Activated B cell treated with CpG ODN at 0.5 μM for 24 hours (primary cell): ENCODE measurements around the gene MRPS2. TPM values are rescaled to one million over a fixed set of nuclear protein-coding genes. Genes with fewer than 3 reads are reported as not detected.

Experiments
- ATAC-seq: fragments of 200-7000 bp; cut with Tn5 transposase; one replicate; pipeline ENCODE4 v1.10.0; 2021; ENCODE audit warnings: low read depth, mild to moderate bottlenecking, moderate library complexity
- CTCF ChIA-PET: fragments of 350-600 bp; sonication (Branson Sonifier 250); formaldehyde crosslinking; loops from one replicate; lab custom pipeline; 2021; ENCODE audit warnings: antibody characterized with exemption; lab: Charles Lee
- POLR2A ChIA-PET: fragments of 350-600 bp; sonication (Branson Sonifier 250); formaldehyde crosslinking; loops from one replicate; lab custom pipeline; 2021; ENCODE audit warnings: antibody characterized with exemption; lab: Charles Lee
- DNase-seq: peaks from one replicate; pipeline ENCODE4 v3.0.0; 2022
- H3K27ac Mint-ChIP-seq: one replicate; pipeline ENCODE4 v1.8.0; 2020; ENCODE audit warnings: mixed read lengths
- H3K27me3 Mint-ChIP-seq: one replicate; pipeline ENCODE4 v1.8.0; 2021; ENCODE audit warnings: mixed read lengths
- H3K36me3 Mint-ChIP-seq: one replicate; pipeline ENCODE4 v1.8.0; 2021; ENCODE audit warnings: low read depth, mixed read lengths
- H3K4me1 Mint-ChIP-seq: one replicate; pipeline ENCODE4 v1.8.0; 2021; ENCODE audit warnings: mixed read lengths
- H3K4me3 Mint-ChIP-seq: one replicate; pipeline ENCODE4 v1.8.0; 2020; ENCODE audit warnings: mild to moderate bottlenecking, mixed read lengths
- H3K9me3 Mint-ChIP-seq: one replicate; pipeline ENCODE4 v1.8.0; 2020; ENCODE audit warnings: mixed read lengths
- CTCF ChIP-seq: fragments of 200-600 bp; IDR thresholded peaks from one replicate; pipeline ENCODE4 v1.8.0; 2022; ENCODE audit warnings: antibody characterized with exemption, mild to moderate bottlenecking
- intact Hi-C: fragments of 100-400 bp; cut with micrococcal nuclease; formaldehyde crosslinking; loops from one replicate; pipeline ENCODE4 v1.15.1; 2024
- total RNA-seq: library from RNA; stranded (reverse); gene quantifications from 2 replicates; pipeline ENCODE4 v1.2.3, GENCODE V29; 2022

MRPS2 gene
- total RNA-seq, 1 donor from 2014 or later = 35.1 TPM

- ATAC-seq (no peak), DNase-seq (no peak)
- ChIA-PET CTCF (no interaction called here), POLR2A (interaction anchor here (0.7 kb wide), 1 partner anchor 14 kb away, joined by 5 read pairs; no protein-coding TSS in a partner anchor)
- Mint-ChIP-seq H3K4me1 (no peaks in the 10 kb centered on the region), H3K36me3 (no peaks in the 10 kb centered on the region), H3K27me3 (peaks cover 40% of the 10 kb centered on the region), H3K4me3 (no peak overlapping the region), H3K27ac (no peak overlapping the region), H3K9me3 (no peaks in the 10 kb centered on the region)
- TF ChIP-seq CTCF = no peak
- intact Hi-C loops = no loop called here
These were observed 31.5 kb upstream of the MRPS2 start for GRCh38 chr9:135468854-135469521.

- DNase-seq (no peak), ATAC-seq (no peak)
- TF ChIP-seq CTCF = no peak
- Mint-ChIP-seq H3K27me3 (peaks cover 30% of the 10 kb centered on the region), H3K9me3 (no peaks in the 10 kb centered on the region), H3K4me3 (no peak overlapping the region), H3K4me1 (no peaks in the 10 kb centered on the region), H3K36me3 (no peaks in the 10 kb centered on the region), H3K27ac (no peak overlapping the region)
- ChIA-PET POLR2A (no interaction called here), CTCF (no interaction called here)
- intact Hi-C loops = no loop called here
These were observed 28.5 kb upstream of the MRPS2 start for GRCh38 chr9:135471791-135472640.

- H3K4me3 Mint-ChIP-seq = no peak overlapping the region
- no peak for DNase-seq
- no peaks in the 10 kb centered on the region for H3K9me3 Mint-ChIP-seq
- H3K27ac Mint-ChIP-seq = no peak overlapping the region
- peaks cover 4% of the 10 kb centered on the region for H3K4me1 Mint-ChIP-seq
- peaks cover 18% of the 10 kb centered on the region for H3K27me3 Mint-ChIP-seq
- peaks cover 2% of the 10 kb centered on the region for H3K36me3 Mint-ChIP-seq
- TF ChIP-seq CTCF = no peak
- CTCF ChIA-PET = interaction anchor here (1.5 kb wide), 1 partner anchor 31 kb away, joined by 3 read pairs; no protein-coding TSS in a partner anchor
- intact Hi-C loops = no loop called here
- POLR2A ChIA-PET = no interaction called here
- ATAC-seq = no peak
These were observed 26.4 kb upstream of the MRPS2 start for GRCh38 chr9:135473972-135474543.

GRCh38 chr9:135474915-135475314 lies 25.6 kb upstream of the MRPS2 start:
- POLR2A ChIA-PET = no interaction called here
- TF ChIP-seq CTCF = no peak

More at GRCh38 chr9:135474915-135475314, 25.6 kb upstream of the MRPS2 start:
- H3K4me3 Mint-ChIP-seq = no peak overlapping the region
- DNase-seq = peak; percentile 24
- CTCF ChIA-PET = no interaction called here
- H3K27me3 Mint-ChIP-seq = peaks cover 16% of the 10 kb centered on the region
- peak; percentile 66 for ATAC-seq
- H3K9me3 Mint-ChIP-seq = no peaks in the 10 kb centered on the region
- peaks cover 4% of the 10 kb centered on the region for H3K4me1 Mint-ChIP-seq
- H3K36me3 Mint-ChIP-seq = peaks cover 2% of the 10 kb centered on the region
- intact Hi-C loops = no loop called here
- H3K27ac Mint-ChIP-seq = no peak overlapping the region
